A673 (cell line): ENCODE data around the gene PIGV.

Source experiments
- EZH2 ChIP-seq: fragments of 200-600 bp; sonication (generic); IDR thresholded peaks from 2 replicates; pipeline ENCODE4 v1.6.1; 2017; ENCODE audit warnings: borderline replicate concordance, low read depth, mild to moderate bottlenecking, mixed read lengths, antibody characterized with exemption, low read length; ENCODE audit not compliant: poor library complexity, severe bottlenecking
- TF ChIP-seq, protein P1 (sequence below): fragments of 300-800, 200-600 bp; sonication (generic); conservative IDR thresholded peaks from 2 replicates; pipeline ENCODE4 v1.5.1; 2017; ENCODE audit warnings: low read depth, mild to moderate bottlenecking, antibody characterized with exemption, low read length, moderate library complexity, mixed read lengths

DNA sequence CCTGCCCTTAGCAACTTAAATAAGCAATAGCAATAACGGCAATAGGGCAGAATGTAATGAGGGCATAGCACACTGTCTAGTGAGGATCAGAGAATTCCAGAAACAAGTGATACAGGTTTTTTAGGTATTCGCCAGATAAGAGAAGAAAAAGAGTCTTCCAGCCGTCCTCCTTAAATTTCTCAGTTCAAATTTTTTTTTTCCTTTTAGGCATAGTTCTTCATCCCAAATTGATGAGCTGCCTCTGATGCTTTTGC lies 1.8 kb downstream of the PIGV start:
- TF ChIP-seq, protein P1, sequence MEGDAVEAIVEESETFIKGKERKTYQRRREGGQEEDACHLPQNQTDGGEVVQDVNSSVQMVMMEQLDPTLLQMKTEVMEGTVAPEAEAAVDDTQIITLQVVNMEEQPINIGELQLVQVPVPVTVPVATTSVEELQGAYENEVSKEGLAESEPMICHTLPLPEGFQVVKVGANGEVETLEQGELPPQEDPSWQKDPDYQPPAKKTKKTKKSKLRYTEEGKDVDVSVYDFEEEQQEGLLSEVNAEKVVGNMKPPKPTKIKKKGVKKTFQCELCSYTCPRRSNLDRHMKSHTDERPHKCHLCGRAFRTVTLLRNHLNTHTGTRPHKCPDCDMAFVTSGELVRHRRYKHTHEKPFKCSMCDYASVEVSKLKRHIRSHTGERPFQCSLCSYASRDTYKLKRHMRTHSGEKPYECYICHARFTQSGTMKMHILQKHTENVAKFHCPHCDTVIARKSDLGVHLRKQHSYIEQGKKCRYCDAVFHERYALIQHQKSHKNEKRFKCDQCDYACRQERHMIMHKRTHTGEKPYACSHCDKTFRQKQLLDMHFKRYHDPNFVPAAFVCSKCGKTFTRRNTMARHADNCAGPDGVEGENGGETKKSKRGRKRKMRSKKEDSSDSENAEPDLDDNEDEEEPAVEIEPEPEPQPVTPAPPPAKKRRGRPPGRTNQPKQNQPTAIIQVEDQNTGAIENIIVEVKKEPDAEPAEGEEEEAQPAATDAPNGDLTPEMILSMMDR = no peak
- TF ChIP-seq EZH2 = no peak
